GM18520 (cell line): ENCODE data around the gene ARAP1.
A peak's percentile ranks its signal among the peaks of the same experiment; 100 is the strongest.

Experiments used
- ATAC-seq: cut with Tn5 transposase; IDR thresholded peaks from one replicate; pipeline ENCODE4 v1.9.1; 2021; ENCODE audit not compliant: unreplicated experiment

ARAP1 gene

GRCh38 chr11:72668629-72669347, 83.4 kb downstream of the ARAP1 start:
- ATAC-seq = peak; percentile 85

- ATAC-seq = no peak
Observed at GRCh38 chr11:72665911-72666472, 86.2 kb downstream of the ARAP1 start.

- no peak for ATAC-seq
Observed at GRCh38 chr11:72662036-72662435, 90.2 kb downstream of the ARAP1 start.

- ATAC-seq = no peak
Observed at GRCh38 chr11:72661486-72661885, 90.7 kb downstream of the ARAP1 start.

GRCh38 chr11:72658989-72659640, 93.1 kb downstream of the ARAP1 start:
- ATAC-seq = no peak

- no peak for ATAC-seq
Observed at GRCh38 chr11:72657411-72658100, 94.7 kb downstream of the ARAP1 start.

- ATAC-seq = no peak
Observed at GRCh38 chr11:72655896-72656464, 96.2 kb downstream of the ARAP1 start.

- no peak for ATAC-seq
Observed at GRCh38 chr11:72655014-72655413, 97.2 kb downstream of the ARAP1 start.

- no peak for ATAC-seq
Observed at GRCh38 chr11:72653649-72654048, 98.6 kb downstream of the ARAP1 start.

GRCh38 chr11:72652873-72653630, 99.2 kb downstream of the ARAP1 start:
- no peak for ATAC-seq

- ATAC-seq = no peak
Observed at GRCh38 chr11:72652133-72652532, 100.1 kb downstream of the ARAP1 start.

GRCh38 chr11:72649215-72649976, 102.8 kb downstream of the ARAP1 start:
- no peak for ATAC-seq

GRCh38 chr11:72648384-72649136, 103.6 kb downstream of the ARAP1 start:
- no peak for ATAC-seq

- ATAC-seq = no peak
Observed at GRCh38 chr11:72647882-72648281, 104.3 kb downstream of the ARAP1 start.

- no peak for ATAC-seq
Observed at GRCh38 chr11:72646472-72646871, 105.7 kb downstream of the ARAP1 start.

- no peak for ATAC-seq
Observed at GRCh38 chr11:72646024-72646423, 106.2 kb downstream of the ARAP1 start.

- ATAC-seq = no peak
Observed at GRCh38 chr11:72643547-72643946, 108.7 kb downstream of the ARAP1 start.

GRCh38 chr11:72642884-72643522, 109.2 kb downstream of the ARAP1 start:
- no peak for ATAC-seq
